GM23338 (cell line): ENCODE measurements around the gene CDK5. TPM values are rescaled to one million over a fixed set of nuclear protein-coding genes. Genes with fewer than 3 reads are reported as not detected.

Source experiments
- ATAC-seq: fragments of 200-7000 bp; cut with Tn5 transposase; 3 replicates; pipeline ENCODE4 v1.9.1; 2020
- DNase-seq: peaks from one replicate; pipeline ENCODE4 v3.0.0-alpha.2; 2015; ENCODE audit warnings: low spot score
- H2AFZ ChIP-seq: fragments of 200-600 bp; sonication (generic); 2 replicates; pipeline ENCODE4 v1.8.0; 2016; ENCODE audit warnings: antibody characterized with exemption, mild to moderate bottlenecking, moderate library complexity
- H3F3A ChIP-seq: fragments of 200-600 bp; sonication (generic); replicated peaks from 2 replicates; pipeline ENCODE4 v1.8.0; 2017; ENCODE audit warnings: antibody characterized with exemption, mixed run types, low read depth
- H3K27ac ChIP-seq: fragments of 200-600 bp; sonication (generic); 2 replicates; pipeline ENCODE4 v1.6.1; 2016; ENCODE audit warnings: low read depth
- H3K27me3 ChIP-seq: fragments of 200-600 bp; sonication (generic); 2 replicates; pipeline ENCODE4 v1.8.0; 2016; ENCODE audit warnings: mild to moderate bottlenecking, mixed run types, moderate library complexity; ENCODE audit not compliant: insufficient read depth
- H3K36me3 ChIP-seq: fragments of 200-600 bp; sonication (generic); 2 replicates; pipeline ENCODE4 v1.8.0; 2016; ENCODE audit warnings: mild to moderate bottlenecking; ENCODE audit not compliant: insufficient read depth
- H3K4me1 ChIP-seq: fragments of 200-600 bp; sonication (generic); 2 replicates; pipeline ENCODE4 v1.8.0; 2016; ENCODE audit warnings: mild to moderate bottlenecking, moderate library complexity; ENCODE audit not compliant: insufficient read depth
- H3K4me2 ChIP-seq: fragments of 200-600 bp; sonication (generic); 2 replicates; pipeline ENCODE4 v1.7.1; 2017; ENCODE audit warnings: mixed run types
- H3K4me3 ChIP-seq: fragments of 200-600 bp; sonication (generic); 2 replicates; pipeline ENCODE4 v1.6.1; 2016; ENCODE audit warnings: mixed run types
- H3K79me2 ChIP-seq: fragments of 200-600 bp; sonication (generic); replicated peaks from 2 replicates; pipeline ENCODE4 v1.8.0; 2017; ENCODE audit warnings: mild to moderate bottlenecking; ENCODE audit not compliant: insufficient read depth
- H3K9me2 ChIP-seq: fragments of 200-600 bp; sonication (generic); 2 replicates; pipeline ENCODE4 v1.8.0; 2017; ENCODE audit not compliant: insufficient read depth
- H4K20me1 ChIP-seq: fragments of 200-600 bp; sonication (generic); replicated peaks from 2 replicates; pipeline ENCODE4 v1.8.0; 2017; ENCODE audit warnings: mild to moderate bottlenecking; ENCODE audit not compliant: insufficient read depth
- H3K27ac Mint-ChIP-seq: 2 replicates; pipeline ENCODE4 v1.8.0; 2020; ENCODE audit warnings: inconsistent platforms, mild to moderate bottlenecking, moderate library complexity, mixed read lengths
- H3K27me3 Mint-ChIP-seq: 3 replicates; pipeline ENCODE4 v1.8.0; 2022; ENCODE audit warnings: low read depth, mild to moderate bottlenecking, moderate library complexity, mixed read lengths, inconsistent platforms; ENCODE audit not compliant: insufficient read depth, poor library complexity
- H3K36me3 Mint-ChIP-seq: 3 replicates; pipeline ENCODE4 v1.8.0; 2021; ENCODE audit warnings: low read depth, mild to moderate bottlenecking, inconsistent platforms, moderate library complexity, mixed read lengths
- H3K4me1 Mint-ChIP-seq: 3 replicates; pipeline ENCODE4 v1.8.0; 2020; ENCODE audit warnings: mild to moderate bottlenecking, inconsistent platforms, mixed read lengths
- H3K4me3 Mint-ChIP-seq: 3 replicates; pipeline ENCODE4 v1.8.0; 2021; ENCODE audit warnings: moderate library complexity, mild to moderate bottlenecking, inconsistent platforms, mixed read lengths
- H3K9me3 Mint-ChIP-seq: 3 replicates; pipeline ENCODE4 v1.8.0; 2020; ENCODE audit warnings: moderate library complexity, mild to moderate bottlenecking, inconsistent platforms, mixed read lengths
- CREB1 ChIP-seq: fragments of 250-450 bp; sonication (Bioruptor Pico); IDR thresholded peaks from 2 replicates; pipeline ENCODE4 v1.5.0; 2020; ENCODE audit warnings: low read depth, mild to moderate bottlenecking, moderate library complexity
- CTCF ChIP-seq, 2 experiments: fragments of 200-600 bp in 1 of 2; sonication (generic) in 1 of 2; conservative IDR thresholded peaks; 2 replicates each; pipeline versions ENCODE4 v1.5.1 to v1.6.1; 2016 to 2017; ENCODE audit warnings: antibody characterized with exemption in 2 of 2, low read depth in 2 of 2, mild to moderate bottlenecking in 2 of 2, moderate library complexity in 1 of 2
- ETS1 ChIP-seq: IDR thresholded peaks from 2 replicates; pipeline ENCODE4 v1.6.1; 2016; ENCODE audit warnings: antibody characterized with exemption
- EZH2 ChIP-seq: fragments of 200-600 bp; sonication (generic); IDR thresholded peaks from one replicate; pipeline ENCODE4 v1.8.0; 2017; ENCODE audit warnings: antibody characterized with exemption, mild to moderate bottlenecking, low read depth; ENCODE audit not compliant: unreplicated experiment
- EZH2phosphoT487 ChIP-seq: fragments of 200-600 bp; sonication (generic); IDR thresholded peaks from one replicate; pipeline ENCODE4 v1.8.1; 2018; ENCODE audit warnings: antibody characterized with exemption; ENCODE audit not compliant: unreplicated experiment
- NANOG ChIP-seq: IDR thresholded peaks from 2 replicates; pipeline ENCODE4 v1.6.1; 2016; ENCODE audit warnings: antibody characterized with exemption, borderline replicate concordance
- POLR2AphosphoS5 ChIP-seq: IDR thresholded peaks from 2 replicates; pipeline ENCODE4 v1.6.1; 2016; ENCODE audit warnings: antibody characterized with exemption, low read depth
- REST ChIP-seq: IDR thresholded peaks from one replicate; pipeline ENCODE4 v1.6.1; 2018; ENCODE audit warnings: antibody characterized with exemption; ENCODE audit not compliant: unreplicated experiment
- ZNF114 ChIP-seq: fragments of 250-450 bp; sonication (Bioruptor Pico); IDR thresholded peaks from 2 replicates; pipeline ENCODE4 v1.5.0; 2020; ENCODE audit warnings: mild to moderate bottlenecking, moderate library complexity
- ZNF331 ChIP-seq: fragments of 250-450 bp; sonication (Bioruptor Pico); IDR thresholded peaks from 2 replicates; pipeline ENCODE4 v1.5.0; 2020; ENCODE audit warnings: low read depth, mild to moderate bottlenecking, moderate library complexity
- polyA plus RNA-seq: library from polyadenylated mRNA; unstranded; fragments of >200 nt; fragmentation: Nextera tagmentation; extraction: Ambion mirVana; gene quantifications from 2 replicates; pipeline ENCODE4 v1.2.1, GENCODE V29; 2016
- total RNA-seq: library from RNA; depleted of rRNA; stranded (reverse); fragments of >200 nt; shearing (Covaris generic); gene quantifications from 2 replicates; pipeline ENCODE4 v1.2.3, GENCODE V29; 2014

CDK5 gene
- total and polyA plus RNA-seq, 2 experiments from 2014 or later, result 19.8 to 27.1 TPM

GRCh38 chr7:151075978-151076426 lies 18.3 kb upstream of the CDK5 start (continued):
- TF ChIP-seq REST (no peak), ZNF114 (no peak), NANOG (no peak), EZH2 (no peak), ETS1 (no peak), EZH2phosphoT487 (no peak), ZNF331 (CRISPR knock-in tag) (no peak), POLR2AphosphoS5 (no peak; the same call in 1 of the 2 replicates), CTCF (conservative IDR thresholded peaks at IDR 0.05; ENCODE audit: low read depth in 2 of 2) (no peak)

- H3K4me1 Mint-ChIP-seq, result peaks cover 29% of the 10 kb centered on the region
- TF ChIP-seq ETS1 (no peak), NANOG (no peak), CREB1 (CRISPR knock-in tag) (no peak), CTCF (conservative IDR thresholded peaks at IDR 0.05; ENCODE audit: low read depth in 2 of 2) (no peak)
- Histone ChIP-seq H3K4me3 (no peak overlapping the region), H3F3A (0 out of 2 replicates have a peak, but pooled peaks cover 15% of the 10 kb centered on the region), H2AFZ (no peak overlapping the region), H3K36me3 (peaks cover 5% of the 10 kb centered on the region; the same call in 1 of the 2 replicates), H4K20me1 (peaks cover 12% of the 10 kb centered on the region), H3K27ac (no peak overlapping the region), H3K27me3 (no peaks in the 10 kb centered on the region), H3K9me2 (no peaks in the 10 kb centered on the region), H3K79me2 (peaks cover 6% of the 10 kb centered on the region; the same call in 1 of the 2 replicates), H3K4me2 (no peak overlapping the region), H3K4me1 (peaks cover 25% of the 10 kb centered on the region)
- H3K27ac Mint-ChIP-seq, result no peak overlapping the region; the same call in 1 of the 2 replicates
- peaks cover 26% of the 10 kb centered on the region for H3K27me3 Mint-ChIP-seq
- DNase-seq (no peak), ATAC-seq (no peak)
- H3K4me3 Mint-ChIP-seq, result no peak overlapping the region; the same call in 2 of the 3 replicates
- H3K36me3 Mint-ChIP-seq, result peaks cover 43% of the 10 kb centered on the region
- H3K9me3 Mint-ChIP-seq, result peaks cover 2% of the 10 kb centered on the region; the same call in 1 of the 3 replicates
These were observed 17.9 kb upstream of the CDK5 start for GRCh38 chr7:151075662-151075971.
